HepG2 (cell line): ENCODE results near the gene SPNS1. TPM values are rescaled to one million over a fixed set of nuclear protein-coding genes. Genes with fewer than 3 reads are reported as not detected.
A peak's percentile ranks its signal among the peaks of the same experiment; 100 is the strongest.

Experiments used
- ATAC-seq: fragments of 200-7000 bp; cut with Tn5 transposase; 3 replicates; pipeline ENCODE4 v1.9.1; 2020; ENCODE audit warnings: mild to moderate bottlenecking, moderate library complexity
- BruUV-seq: library from RNA; stranded (reverse); fragments of 400-500 nt; replicated peaks from 2 replicates; lab custom pipeline; 2021; lab: Mats Ljungman, UMichigan
- CTCF ChIA-PET: fragments of 300-600 bp; formaldehyde crosslinking; extraction: SDS; loops from one replicate; lab custom pipeline; 2021; ENCODE audit warnings: low total read pairs, inconsistent platforms, low intra/inter-chr PET ratio; lab: Yijun Ruan, JAX
- POLR2A ChIA-PET: fragments of 350-600 bp; sonication (Branson Sonifier 250); formaldehyde crosslinking; loops from one replicate; lab custom pipeline; 2020; ENCODE audit warnings: antibody characterized with exemption, inconsistent platforms; lab: Yijun Ruan, JAX
- DNase-seq: peaks from one replicate; pipeline ENCODE4 v3.0.0-alpha.2; 2015; ENCODE audit warnings: low spot score
- FAIRE-seq: peaks from 3 replicates; lab custom pipeline; 2011; peaks lifted over from hg19 to GRCh38; lab: Jason Lieb, UNC
- H2AFZ ChIP-seq: one replicate; pipeline ENCODE4 v1.6.1; 2011; ENCODE audit warnings: low read length, inconsistent platforms
- H3K27ac ChIP-seq: fragments of 300-600 bp; 3 replicates; pipeline ENCODE4 v1.8.0; 2011; ENCODE audit warnings: mixed run types, mild to moderate bottlenecking, mixed read lengths, low read length, inconsistent platforms; ENCODE audit not compliant: insufficient read depth; ENCODE audit errors: extremely low read length
- H3K27me3 ChIP-seq, 2 experiments: fragments of 200-600 bp in 1 of 2; 2 replicates in 1 of 2; 3 replicates in 1 of 2; pipeline versions ENCODE4 v1.6.0 to v1.8.0; 2011; ENCODE audit warnings: low read length in 2 of 2, mild to moderate bottlenecking in 2 of 2, moderate library complexity in 2 of 2, inconsistent platforms in 1 of 2; ENCODE audit not compliant: insufficient read depth in 2 of 2, control insufficient read depth in 1 of 2
- H3K36me3 ChIP-seq, 2 experiments: fragments of 200-600 bp in 1 of 2; replicated peaks in 1 of 2; 2 replicates in 1 of 2; 3 replicates in 1 of 2; pipeline versions ENCODE4 v1.5.1 to v1.8.0; 2011; ENCODE audit warnings: low read length in 2 of 2, inconsistent platforms in 1 of 2; ENCODE audit not compliant: insufficient read depth in 2 of 2, control insufficient read depth in 1 of 2
- H3K4me1 ChIP-seq: 2 replicates; pipeline ENCODE4 v1.5.1; 2012; ENCODE audit warnings: low read length, inconsistent platforms; ENCODE audit not compliant: insufficient read depth
- H3K4me2 ChIP-seq: 2 replicates; pipeline ENCODE4 v1.6.0; 2011; ENCODE audit warnings: low read depth, low read length, inconsistent platforms
- H3K4me3 ChIP-seq, 3 experiments: fragments of 200-600 bp in 1 of 3; sonication (generic), shearing (Covaris generic) in 1 of 3; replicated peaks in 1 of 3; 2 replicates each; pipeline ENCODE4 v1.5.1; 2011 to 2016; ENCODE audit warnings: low read length in 3 of 3, inconsistent platforms in 2 of 3, low read depth in 2 of 3, mild to moderate bottlenecking in 2 of 3, control low read depth in 1 of 3, mixed read lengths in 1 of 3; ENCODE audit not compliant: insufficient read depth in 1 of 3
- H3K79me2 ChIP-seq: one replicate; pipeline ENCODE4 v1.6.1; 2011; ENCODE audit warnings: low read length, inconsistent platforms; ENCODE audit not compliant: insufficient read depth
- H3K9ac ChIP-seq: 2 replicates; pipeline ENCODE4 v1.6.0; 2011; ENCODE audit warnings: mild to moderate bottlenecking, low read depth, low read length, inconsistent platforms; ENCODE audit not compliant: insufficient read depth
- H3K9me3 ChIP-seq: 2 replicates; pipeline ENCODE4 v1.5.1; 2012; ENCODE audit warnings: mild to moderate bottlenecking, low read length
- H4K20me1 ChIP-seq: 2 replicates; pipeline ENCODE4 v1.6.0; 2011; ENCODE audit warnings: inconsistent platforms, mild to moderate bottlenecking, low read length, moderate library complexity; ENCODE audit not compliant: insufficient read depth
- DPF2 ChIP-seq: sonication (generic); formaldehyde crosslinking; IDR thresholded peaks from 2 replicates; pipeline ENCODE4 v1.4.0; 2020; ENCODE audit warnings: mild to moderate bottlenecking, low read depth, missing genetic modification reagents, borderline replicate concordance
- FUBP1 ChIP-seq: sonication (generic); formaldehyde crosslinking; IDR thresholded peaks from 2 replicates; pipeline ENCODE4 v1.5.1; 2020; ENCODE audit warnings: missing genetic modification reagents, mild to moderate bottlenecking, borderline replicate concordance
- PAF1 ChIP-seq: IDR thresholded peaks from 2 replicates; pipeline ENCODE4 v1.6.1; 2016; ENCODE audit warnings: missing genetic modification reagents, missing compliant biosample characterization
- TARDBP ChIP-seq: sonication (generic); formaldehyde crosslinking; IDR thresholded peaks from 2 replicates; pipeline ENCODE4 v1.8.0; 2022; ENCODE audit warnings: mild to moderate bottlenecking, missing genetic modification reagents
- ZIK1 ChIP-seq: sonication (generic); formaldehyde crosslinking; IDR thresholded peaks from 2 replicates; pipeline ENCODE4 v1.5.0; 2020; ENCODE audit warnings: mild to moderate bottlenecking, low read depth, missing genetic modification reagents, borderline replicate concordance
- ZKSCAN1 ChIP-seq: fragments of 150-350 bp; IDR thresholded peaks from 2 replicates; pipeline ENCODE4 v1.6.1; 2014; ENCODE audit warnings: low read length
- ZNF136 ChIP-seq: sonication (generic); formaldehyde crosslinking; IDR thresholded peaks from 2 replicates; pipeline ENCODE4 v1.8.1; 2022; ENCODE audit warnings: low read depth, mild to moderate bottlenecking, moderate library complexity, missing genetic modification reagents
- ZNF335 ChIP-seq: sonication (generic); formaldehyde crosslinking; IDR thresholded peaks from 2 replicates; pipeline ENCODE4 v1.4.0; 2020; ENCODE audit warnings: missing genetic modification reagents
- ZNF615 ChIP-seq: sonication (generic); formaldehyde crosslinking; IDR thresholded peaks from 2 replicates; pipeline ENCODE4 v1.5.0; 2020; ENCODE audit warnings: mild to moderate bottlenecking, missing genetic modification reagents, borderline replicate concordance
- ZNF687 ChIP-seq: sonication (generic); formaldehyde crosslinking; IDR thresholded peaks from 2 replicates; pipeline ENCODE4 v1.5.1; 2020; ENCODE audit warnings: mild to moderate bottlenecking, missing genetic modification reagents, moderate library complexity
- ZNF768 ChIP-seq: sonication (generic); formaldehyde crosslinking; IDR thresholded peaks from 2 replicates; pipeline ENCODE4 v1.4.0; 2020; ENCODE audit warnings: missing genetic modification reagents
- WGBS: methylation state at CpG from one replicate; pipeline ENCODE4 v1.1.6; 2017; ENCODE audit warnings: low lambda C conversion rate; 5-methylcytosine and 5-hydroxymethylcytosine counted together
- in situ Hi-C: cut with HindIII; loops from 2 replicates; pipeline ENCODE4 v1.10.0; 2017; ENCODE audit warnings: low pct_unique_long_range_greater_than_20kb; ENCODE audit not compliant: extremely low pct_ligation_motif_present
- intact Hi-C: fragments of 100-400 bp; cut with micrococcal nuclease; formaldehyde crosslinking; loops from one replicate; pipeline ENCODE4 v1.10.0; 2022; ENCODE audit not compliant: unreplicated experiment
- polyA plus RNA-seq, 8 experiments: library from polyadenylated mRNA; depleted of rRNA in 3 of 8; stranded (reverse) in 7 of 8; unstranded in 1 of 8; fragments of >200 nt; fragmentation: Illumina TruSeq in 4 of 8; extraction: Trizol in 4 of 8; gene quantifications; 2 replicates each; pipeline versions ENCODE4 v1.2.1 to v1.2.3, GENCODE V29; 2011 to 2016; ENCODE audit warnings: low read depth in 4 of 8, missing spikeins in 1 of 8, mixed read lengths in 1 of 8; ENCODE audit not compliant: insufficient read depth in 1 of 8
- total RNA-seq, 5 experiments: library from RNA; depleted of rRNA; stranded (reverse); fragments of >200 nt; fragmentation: Illumina TruSeq; extraction: Trizol; gene quantifications; 2 replicates each; pipeline ENCODE4 v1.2.3, GENCODE V29; 2016; ENCODE audit warnings: low read depth in 1 of 5

The SPNS1 gene
- total and polyA plus RNA-seq, 2 of the 13 experiments (the other 11 are each of a cell fraction or from before 2014, with no cell fraction given), result 25.6 to 38.8 TPM

GRCh38 chr16:28930652-28931051, 43.9 kb upstream of the SPNS1 start:
- WGBS, result 56% methylated on average over 3 of the region's 3 CpGs
- POLR2A ChIA-PET, result no interaction called here
- H3K4me2 ChIP-seq, result no peak overlapping the region
- in situ Hi-C loops (no loop called here), intact Hi-C loops (no loop called here)
- no peak overlapping the region for H3K9ac ChIP-seq
- H4K20me1 ChIP-seq, result no peaks in the 10 kb centered on the region
- H2AFZ ChIP-seq, result no peak overlapping the region
- no peaks in the 10 kb centered on the region for H3K79me2 ChIP-seq
- TF ChIP-seq ZNF136 (CRISPR knock-in tag), result no peak
- no peak for TF ChIP-seq ZNF335
- TF ChIP-seq ZNF687, result 0 out of 2 replicates have a peak, but pooled peaks have one; percentile 17
- no peak for TF ChIP-seq PAF1 (CRISPR knock-in tag)
- H3K4me1 ChIP-seq, result peaks cover 68% of the 10 kb centered on the region
- no peak for DNase-seq
- CTCF ChIA-PET, result no interaction called here
- FAIRE-seq, result no peak
- H3K4me3 ChIP-seq, result no peak overlapping the region
- H3K27ac ChIP-seq, result no peak overlapping the region
- no TSS peak for BruUV-seq
- H3K9me3 ChIP-seq, result no peaks in the 10 kb centered on the region
- no peaks in the 10 kb centered on the region for H3K27me3 ChIP-seq
- no peaks in the 10 kb centered on the region for H3K36me3 ChIP-seq
- ATAC-seq, result no peak

- H3K79me2 ChIP-seq, result no peaks in the 10 kb centered on the region
- H3K36me3 ChIP-seq, result no peaks in the 10 kb centered on the region
- 64% methylated on average over 10 of the region's 10 CpGs for WGBS
- H3K4me2 ChIP-seq, result peak within 1 kb of the TSS; percentile 9; the same call in 1 of the 2 replicates
- in situ Hi-C loops (no loop called here), intact Hi-C loops (no loop called here)
- ChIA-PET CTCF (no interaction called here), POLR2A (no interaction called here)
- no peaks in the 10 kb centered on the region for H4K20me1 ChIP-seq
- DNase-seq (no peak), FAIRE-seq (no peak), ATAC-seq (no peak)
- H3K27me3 ChIP-seq, result no peaks in the 10 kb centered on the region
- peaks cover 72% of the 10 kb centered on the region for H3K4me1 ChIP-seq
- H3K9ac ChIP-seq, result no peak within 1 kb of the TSS
- H3K4me3 ChIP-seq, result no peak within 1 kb of the TSS
- H3K9me3 ChIP-seq, result no peaks in the 10 kb centered on the region
- no TSS peak for BruUV-seq
- H3K27ac ChIP-seq, result no peak within 1 kb of the TSS
- no peak within 1 kb of the TSS for H2AFZ ChIP-seq
- TF ChIP-seq TARDBP, result no peak
- no peak for TF ChIP-seq FUBP1 (CRISPR knock-in tag)
- TF ChIP-seq ZNF768 (CRISPR knock-in tag), result peak; percentile 90
- TF ChIP-seq ZIK1 (CRISPR knock-in tag), result no peak
- TF ChIP-seq DPF2, result no peak
- TF ChIP-seq ZNF615 (CRISPR knock-in tag), result no peak
- no peak for TF ChIP-seq ZKSCAN1
Observed at GRCh38 chr16:28931801-28932225, 42.8 kb upstream of the SPNS1 start, which contains the start of gene CD19. Gene CD19, plus strand, starts transcription at chr16:28931971. Its CDS starts 30 bp downstream, at chr16:28932001.
